ENCODE data around the gene SFRP4. TPM values are rescaled to one million over a fixed set of nuclear protein-coding genes. Genes with fewer than 3 reads are reported as not detected.

SFRP4 gene
- total RNA-seq: 5.2 and 7.8 TPM in 2 replicates

DNA sequence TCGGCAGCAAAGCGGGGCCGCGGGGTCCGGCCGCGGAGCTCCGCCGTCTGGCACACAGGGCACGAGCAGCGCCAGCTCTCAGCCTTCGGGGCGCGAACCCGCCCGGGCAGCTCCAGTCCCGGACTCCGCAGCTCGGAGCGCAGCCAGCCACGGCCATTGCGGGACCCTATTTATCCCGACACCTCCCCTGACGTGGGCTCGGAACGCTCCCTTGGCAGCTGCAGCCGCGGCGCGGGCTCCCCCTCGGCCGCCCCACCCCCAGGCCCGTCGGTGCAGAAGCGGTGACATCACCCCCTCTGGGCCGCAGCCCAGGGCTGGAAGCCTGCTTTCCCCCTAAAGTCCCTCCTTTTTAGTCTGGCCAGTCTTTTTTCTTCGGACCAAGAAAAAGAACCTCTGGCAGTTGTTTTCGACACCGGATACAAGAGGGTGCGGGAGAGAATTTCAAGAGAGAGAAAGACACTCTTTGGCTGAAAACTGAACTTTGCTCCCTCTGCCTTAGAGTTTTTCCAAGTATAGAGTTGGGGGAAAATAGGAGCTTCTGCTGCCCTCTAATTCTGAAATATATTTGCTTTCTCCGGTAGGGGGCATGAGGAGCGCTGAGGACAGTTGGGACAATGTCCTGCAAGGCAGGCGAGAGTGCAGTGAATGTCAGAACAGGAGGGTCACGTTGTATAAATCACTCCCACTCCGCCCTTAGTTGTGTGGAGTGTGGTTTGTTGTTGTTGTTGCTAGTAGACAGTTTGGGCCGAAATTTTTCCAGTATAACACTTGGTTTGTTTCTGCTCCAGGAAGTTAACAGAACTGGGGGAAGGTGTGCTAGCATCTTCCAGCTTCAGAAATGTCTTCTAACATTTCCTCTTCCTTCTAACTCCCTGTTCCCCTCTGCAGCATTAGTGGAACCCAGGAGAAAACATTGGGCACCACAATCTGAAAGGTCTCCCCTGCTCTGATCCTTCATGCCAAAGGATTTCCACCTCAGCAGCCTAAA is at the start of gene SFRP4:
Gene SFRP4, minus strand, starts transcription at position 145 of the 988 bp plus-strand sequence. CDS start 280 bp downstream, outside the sequence.

GRCh38 chr7:37920305-37920848 is 3.8 kb upstream of the SFRP4 start, which contains the start of gene EPDR1:
TSS of gene EPDR1 (plus strand) at chr7:37920640. CDS start at chr7:37920940, 300 bp downstream.

Other genes with a start within 250 kb of the SFRP4 start
- gene GPR141, start 233.1 kb downstream of the SFRP4 start, total RNA-seq: not detected in 2 replicates
- gene NME8, start 68.2 kb downstream of the SFRP4 start, total RNA-seq: not detected in 2 replicates
- gene EPDR1, start 3.8 kb upstream of the SFRP4 start, total RNA-seq: 18.4 and 27.7 TPM in 2 replicates